Measurements from ENCODE around the gene NDFIP2. TPM values are rescaled to one million over a fixed set of nuclear protein-coding genes. Genes with fewer than 3 reads are reported as not detected.
A peak's percentile ranks its signal among the peaks of the same experiment; 100 is the strongest.

NDFIP2 gene
- total RNA-seq, 2 donors from 2014 or later, result 84.2 to 130 TPM

DNA sequence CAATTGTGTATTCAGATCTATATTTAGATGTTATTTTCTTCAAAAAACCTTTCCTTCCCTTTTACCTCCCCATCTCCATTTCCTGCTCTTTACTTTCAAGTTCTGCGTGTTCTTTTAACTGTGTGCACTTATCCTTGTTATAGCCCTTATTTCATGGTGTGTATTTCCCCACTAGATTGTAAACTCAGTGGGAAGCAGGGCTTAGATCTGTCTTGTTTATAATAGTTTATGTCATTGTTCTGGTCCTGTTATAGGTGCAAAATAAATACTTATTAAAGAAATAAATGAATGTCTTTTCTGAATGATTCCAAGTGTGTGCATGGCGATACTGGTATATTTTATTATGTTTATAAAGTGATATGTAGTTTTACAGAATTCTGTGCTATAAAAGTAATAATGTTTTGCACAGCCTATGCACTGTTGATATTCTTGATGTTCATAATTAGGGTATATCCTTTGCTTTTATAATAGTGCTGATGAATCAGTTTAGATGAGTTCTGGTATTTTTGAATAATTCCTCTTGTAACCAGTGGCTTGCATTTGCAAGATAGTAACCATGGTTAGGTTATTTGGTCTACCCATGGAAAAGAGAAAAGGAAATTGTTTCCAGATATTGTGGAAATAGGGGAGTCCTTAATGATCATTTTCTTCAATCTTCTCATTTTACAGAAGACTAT lies 12.1 kb downstream of the NDFIP2 start:
- TF ChIP-seq, protein P1, sequence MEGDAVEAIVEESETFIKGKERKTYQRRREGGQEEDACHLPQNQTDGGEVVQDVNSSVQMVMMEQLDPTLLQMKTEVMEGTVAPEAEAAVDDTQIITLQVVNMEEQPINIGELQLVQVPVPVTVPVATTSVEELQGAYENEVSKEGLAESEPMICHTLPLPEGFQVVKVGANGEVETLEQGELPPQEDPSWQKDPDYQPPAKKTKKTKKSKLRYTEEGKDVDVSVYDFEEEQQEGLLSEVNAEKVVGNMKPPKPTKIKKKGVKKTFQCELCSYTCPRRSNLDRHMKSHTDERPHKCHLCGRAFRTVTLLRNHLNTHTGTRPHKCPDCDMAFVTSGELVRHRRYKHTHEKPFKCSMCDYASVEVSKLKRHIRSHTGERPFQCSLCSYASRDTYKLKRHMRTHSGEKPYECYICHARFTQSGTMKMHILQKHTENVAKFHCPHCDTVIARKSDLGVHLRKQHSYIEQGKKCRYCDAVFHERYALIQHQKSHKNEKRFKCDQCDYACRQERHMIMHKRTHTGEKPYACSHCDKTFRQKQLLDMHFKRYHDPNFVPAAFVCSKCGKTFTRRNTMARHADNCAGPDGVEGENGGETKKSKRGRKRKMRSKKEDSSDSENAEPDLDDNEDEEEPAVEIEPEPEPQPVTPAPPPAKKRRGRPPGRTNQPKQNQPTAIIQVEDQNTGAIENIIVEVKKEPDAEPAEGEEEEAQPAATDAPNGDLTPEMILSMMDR (IDR thresholded peaks at IDR 0.05), result no peak
- no peaks in the 10 kb centered on the region for H3K9me3 ChIP-seq
- DNase-seq, result no peak
- no peak overlapping the region for H3K9ac ChIP-seq (ENCODE audit: low read depth in 2 of 2, low read length in 2 of 2)
- H3K4me3 ChIP-seq, result peak overlapping the region; percentile 3
- H3K27me3 ChIP-seq, result no peaks in the 10 kb centered on the region
- H3K4me1 ChIP-seq, result peaks cover 14% of the 10 kb centered on the region
- intact Hi-C loops (cut with DNase I), result no loop called here
- H3K27ac ChIP-seq, result no peak overlapping the region
- no peaks in the 10 kb centered on the region for H3K36me3 ChIP-seq

DNA sequence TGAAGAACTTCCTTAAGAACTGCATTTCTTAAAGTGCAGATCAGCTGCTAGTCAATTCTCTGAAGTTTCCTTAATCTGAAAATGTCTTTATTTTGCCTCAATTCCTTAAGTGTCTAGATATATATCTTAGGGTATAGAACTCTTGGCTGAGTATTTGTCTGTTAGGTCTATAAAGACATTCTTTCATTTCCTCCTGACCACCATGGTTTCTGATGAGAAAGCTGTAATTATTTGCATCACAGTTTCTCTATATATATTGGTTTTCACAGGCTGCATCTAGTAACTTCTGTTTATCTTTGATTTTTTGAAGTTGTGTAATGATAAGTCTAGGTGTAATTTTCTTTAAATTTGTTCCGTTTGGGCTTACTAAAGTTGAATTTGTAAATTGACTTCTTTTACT lies 15.2 kb downstream of the NDFIP2 start:
- Histone ChIP-seq H3K4me1 (peaks cover 14% of the 10 kb centered on the region), H3K9me3 (no peaks in the 10 kb centered on the region), H3K27me3 (no peaks in the 10 kb centered on the region), H3K4me3 (no peak overlapping the region), H3K9ac (ENCODE audit: low read depth in 2 of 2, low read length in 2 of 2) (no peak overlapping the region), H3K27ac (no peak overlapping the region), H3K36me3 (no peaks in the 10 kb centered on the region)
- TF ChIP-seq, protein P1 (IDR thresholded peaks at IDR 0.05), result no peak
- no peak for DNase-seq
- intact Hi-C loops (cut with DNase I), result no loop called here

DNA sequence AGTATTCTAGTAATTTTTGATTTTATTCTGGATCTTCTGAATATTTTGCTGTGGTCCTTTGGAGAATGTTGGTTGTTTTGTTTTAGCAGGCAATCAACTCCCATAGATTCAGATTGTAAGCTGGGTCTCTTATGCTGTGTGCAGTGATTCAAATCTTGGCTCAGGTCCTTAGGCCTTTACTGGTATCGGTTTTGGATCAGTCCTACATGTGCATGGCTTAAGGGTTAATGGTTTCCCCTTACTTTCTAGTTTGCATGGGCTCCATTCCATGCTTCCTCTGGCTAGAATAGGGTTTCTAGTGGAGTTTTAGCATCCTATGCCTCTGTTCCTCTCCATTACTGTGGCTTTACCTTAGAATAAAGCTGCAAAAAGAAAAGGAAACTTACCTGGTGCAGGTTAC lies 16.1 kb downstream of the NDFIP2 start:
- H3K27ac ChIP-seq, result no peak overlapping the region
- H3K4me1 ChIP-seq, result peaks cover 14% of the 10 kb centered on the region
- no peak overlapping the region for H3K4me3 ChIP-seq
- no peaks in the 10 kb centered on the region for H3K9me3 ChIP-seq
- no peaks in the 10 kb centered on the region for H3K36me3 ChIP-seq
- TF ChIP-seq, protein P1 (IDR thresholded peaks at IDR 0.05), result no peak
- H3K9ac ChIP-seq (ENCODE audit: low read depth in 2 of 2, low read length in 2 of 2), result no peak overlapping the region
- DNase-seq, result no peak
- intact Hi-C loops (cut with DNase I), result no loop called here
- H3K27me3 ChIP-seq, result no peaks in the 10 kb centered on the region

DNA sequence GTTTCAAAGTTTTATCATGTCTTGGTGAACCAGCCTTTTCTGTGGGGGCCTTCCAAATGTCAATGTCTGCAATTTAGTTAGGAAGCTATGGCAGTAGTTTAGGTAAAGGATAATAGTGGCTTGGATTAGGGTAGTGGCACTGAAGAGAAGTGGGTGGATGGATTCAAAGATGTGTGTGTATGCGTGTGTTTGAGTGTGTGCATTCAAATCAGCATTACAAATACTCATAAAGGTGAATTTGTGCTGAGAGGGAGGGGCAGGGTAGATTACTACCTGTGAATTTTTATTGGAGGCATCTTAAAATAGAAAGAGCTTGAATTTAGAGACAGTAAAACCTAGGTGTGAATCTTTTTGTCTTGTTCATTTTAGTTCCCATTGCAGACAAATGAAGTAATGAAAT lies 16.9 kb downstream of the NDFIP2 start:
- TF ChIP-seq, protein P1 (IDR thresholded peaks at IDR 0.05), result no peak
- no peak for DNase-seq
- intact Hi-C loops (cut with DNase I), result no loop called here
- no peak overlapping the region for H3K27ac ChIP-seq
- H3K4me3 ChIP-seq, result no peak overlapping the region
- H3K9ac ChIP-seq (ENCODE audit: low read depth in 2 of 2, low read length in 2 of 2), result no peak overlapping the region
- H3K36me3 ChIP-seq, result no peaks in the 10 kb centered on the region
- no peaks in the 10 kb centered on the region for H3K27me3 ChIP-seq
- H3K4me1 ChIP-seq, result peaks cover 10% of the 10 kb centered on the region
- no peaks in the 10 kb centered on the region for H3K9me3 ChIP-seq

DNA sequence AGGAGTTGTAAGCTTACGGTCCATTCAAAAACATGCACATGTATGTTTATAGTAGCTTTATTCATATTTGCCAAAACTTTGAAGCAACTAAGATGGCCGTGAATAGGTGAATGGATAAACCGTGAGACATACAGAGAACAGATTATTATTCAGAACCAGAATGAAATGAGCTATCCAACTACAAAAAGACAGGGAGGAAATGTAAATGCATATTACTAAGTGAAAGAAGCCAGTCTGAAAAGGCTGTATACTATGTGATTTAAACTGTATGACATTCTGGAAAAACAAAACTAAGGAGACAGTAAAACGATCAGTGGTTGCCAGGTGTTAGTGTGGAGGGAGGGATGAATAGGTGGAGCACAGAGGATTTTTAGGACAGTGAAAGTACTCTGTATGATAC lies 19.9 kb downstream of the NDFIP2 start:
- no peaks in the 10 kb centered on the region for H3K9me3 ChIP-seq
- H3K4me1 ChIP-seq, result peaks cover 10% of the 10 kb centered on the region
- intact Hi-C loops (cut with DNase I), result no loop called here
- no peak for DNase-seq
- no peak overlapping the region for H3K27ac ChIP-seq
- H3K9ac ChIP-seq (ENCODE audit: low read depth in 2 of 2, low read length in 2 of 2), result no peak overlapping the region
- H3K36me3 ChIP-seq, result no peaks in the 10 kb centered on the region
- H3K27me3 ChIP-seq, result no peaks in the 10 kb centered on the region
- H3K4me3 ChIP-seq, result no peak overlapping the region
- TF ChIP-seq, protein P1 (IDR thresholded peaks at IDR 0.05), result no peak
